Kidney (tissue), 14 donors: ENCODE measurements around the gene OR2T34. TPM values are rescaled to one million over a fixed set of nuclear protein-coding genes. Genes with fewer than 3 reads are reported as not detected.

Source experiments
- DNase-seq, 5 donors: peaks; one replicate each; pipeline ENCODE4 v3.0.0-alpha.2; 2013 to 2020
- FAIRE-seq: peaks from 2 replicates; lab custom pipeline; 2012; peaks lifted over from hg19 to GRCh38; lab: Jason Lieb, UNC
- H3K27ac ChIP-seq, 2 donors: one replicate each; pipeline ENCODE4 v1.7.0; 2013; ENCODE audit warnings: low read depth in 2 of 2, low read length in 2 of 2, inconsistent platforms in 1 of 2
- H3K27me3 ChIP-seq: one replicate; pipeline ENCODE4 v1.7.1; 2013; ENCODE audit warnings: low read length, inconsistent platforms; ENCODE audit not compliant: control insufficient read depth, insufficient read depth
- H3K36me3 ChIP-seq, 3 donors: one replicate each; pipeline versions ENCODE4 v1.7.0 to v1.7.1; 2013; ENCODE audit warnings: low read length in 3 of 3, control low read depth in 1 of 3, inconsistent platforms in 1 of 3; ENCODE audit not compliant: insufficient read depth in 3 of 3, control insufficient read depth in 2 of 3
- H3K4me1 ChIP-seq, 3 donors: one replicate each; pipeline versions ENCODE4 v1.7.0 to v1.7.1; 2013; ENCODE audit warnings: low read length in 3 of 3, inconsistent platforms in 1 of 3, low read depth in 1 of 3; ENCODE audit not compliant: control insufficient read depth in 2 of 3, insufficient read depth in 2 of 3
- H3K4me3 ChIP-seq, 3 donors: one replicate each; pipeline versions ENCODE4 v1.7.0 to v1.8.1; 2013; ENCODE audit warnings: low read length in 3 of 3, control low read depth in 1 of 3, inconsistent platforms in 1 of 3
- H3K9ac ChIP-seq, 3 donors: one replicate each; pipeline versions ENCODE4 v1.7.0 to v1.7.1; 2013; ENCODE audit warnings: low read length in 3 of 3, control low read depth in 1 of 3, inconsistent platforms in 1 of 3
- H3K9me3 ChIP-seq, 3 donors: one replicate each; pipeline versions ENCODE4 v1.7.0 to v1.7.1; 2013; ENCODE audit warnings: low read length in 3 of 3, control low read depth in 1 of 3, inconsistent platforms in 1 of 3; ENCODE audit not compliant: control insufficient read depth in 2 of 3, insufficient read depth in 1 of 3
- intact Hi-C: fragments of 100-400 bp; cut with DNase I; formaldehyde crosslinking; loops from one replicate; pipeline ENCODE4 v1.11.1; 2022
- polyA plus RNA-seq: library from polyadenylated mRNA; stranded (reverse); fragments of 350-450 nt; fragmentation: Illumina TruSeq; extraction: RNeasy Lipid Tissue Mini Kit (QIAGEN cat#74804); gene quantifications from one replicate; pipeline ENCODE4 v1.2.3, GENCODE V29; 2014; ENCODE audit warnings: low read depth, low replicate concordance; ENCODE audit not compliant: insufficient read depth
- total RNA-seq: library from RNA; stranded (reverse); fragmentation: NEBNext Ultra II Directional; extraction: Animal tissue kit (Norgen Biotek cat#: 25700); gene quantifications from one replicate; pipeline ENCODE4 v1.2.1, GENCODE V29; 2021
- TF ChIP-seq, protein P1 (sequence below): IDR thresholded peaks from 3 replicates; pipeline ENCODE4 v1.5.1; 2012; ENCODE audit warnings: mild to moderate bottlenecking, moderate library complexity, borderline replicate concordance; ENCODE audit not compliant: insufficient read depth; ENCODE audit errors: extremely low read depth
- donor health status: control.
- donor health status: control.
- donor health status: control.
- donor health status: control.
- donor health status: control.
- donor health status: DM: yes; HTN: yes; CAD: no.
- donor health status: Normal renal cell carcinoma (clear cell type).

Gene OR2T34
- total and polyA plus RNA-seq, 2 donors from 2014 or later = not detected

DNA sequence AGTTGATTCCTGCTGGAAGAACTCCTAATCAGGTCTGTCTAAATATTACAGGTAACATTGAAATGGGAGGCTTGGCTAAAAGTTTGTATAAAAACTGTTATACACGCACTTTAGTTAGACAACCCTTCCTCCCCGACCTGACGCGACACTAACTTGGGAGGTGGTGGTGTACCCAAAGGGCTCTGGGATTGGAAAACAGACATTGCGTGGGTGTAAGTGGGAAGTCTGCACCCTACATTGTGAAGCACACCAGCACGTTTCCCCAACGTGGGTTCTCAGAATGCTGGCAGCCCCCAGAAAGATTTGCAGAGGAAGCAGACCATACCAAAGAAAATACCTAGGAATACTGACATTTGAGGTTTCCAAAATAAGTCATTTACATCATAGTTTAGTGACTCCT, 43.6 kb upstream of the OR2T34 start:
- TF ChIP-seq, protein P1, sequence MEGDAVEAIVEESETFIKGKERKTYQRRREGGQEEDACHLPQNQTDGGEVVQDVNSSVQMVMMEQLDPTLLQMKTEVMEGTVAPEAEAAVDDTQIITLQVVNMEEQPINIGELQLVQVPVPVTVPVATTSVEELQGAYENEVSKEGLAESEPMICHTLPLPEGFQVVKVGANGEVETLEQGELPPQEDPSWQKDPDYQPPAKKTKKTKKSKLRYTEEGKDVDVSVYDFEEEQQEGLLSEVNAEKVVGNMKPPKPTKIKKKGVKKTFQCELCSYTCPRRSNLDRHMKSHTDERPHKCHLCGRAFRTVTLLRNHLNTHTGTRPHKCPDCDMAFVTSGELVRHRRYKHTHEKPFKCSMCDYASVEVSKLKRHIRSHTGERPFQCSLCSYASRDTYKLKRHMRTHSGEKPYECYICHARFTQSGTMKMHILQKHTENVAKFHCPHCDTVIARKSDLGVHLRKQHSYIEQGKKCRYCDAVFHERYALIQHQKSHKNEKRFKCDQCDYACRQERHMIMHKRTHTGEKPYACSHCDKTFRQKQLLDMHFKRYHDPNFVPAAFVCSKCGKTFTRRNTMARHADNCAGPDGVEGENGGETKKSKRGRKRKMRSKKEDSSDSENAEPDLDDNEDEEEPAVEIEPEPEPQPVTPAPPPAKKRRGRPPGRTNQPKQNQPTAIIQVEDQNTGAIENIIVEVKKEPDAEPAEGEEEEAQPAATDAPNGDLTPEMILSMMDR = no peak

DNA sequence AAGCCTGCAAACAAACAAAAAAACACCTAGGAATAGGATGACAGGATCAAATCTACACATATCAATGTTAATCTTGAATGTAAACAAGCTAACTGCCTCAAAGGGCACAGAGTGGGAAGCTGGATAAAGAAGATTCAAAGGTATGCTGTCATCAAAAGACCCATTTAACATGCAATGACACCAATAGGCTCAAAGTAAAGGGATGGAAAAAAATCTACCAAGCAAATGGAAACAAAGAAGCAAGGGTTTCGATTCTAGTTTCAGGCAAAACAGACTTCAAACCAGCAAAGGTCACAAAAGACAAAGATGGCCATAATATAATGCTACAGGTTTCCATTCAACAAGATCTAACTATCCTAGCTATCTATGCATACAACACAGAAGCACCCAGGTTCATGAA, 39.2 kb upstream of the OR2T34 start:
- H3K9me3 ChIP-seq = no peaks in the 10 kb centered on the region
- no peaks in the 10 kb centered on the region for H3K4me1 ChIP-seq
- H3K36me3 ChIP-seq = no peaks in the 10 kb centered on the region
- TF ChIP-seq, protein P1 = no peak
- H3K27me3 ChIP-seq = no peaks in the 10 kb centered on the region
- no peak overlapping the region for H3K9ac ChIP-seq
- no peak overlapping the region for H3K4me3 ChIP-seq
- DNase-seq (no peak), FAIRE-seq (no peak)
- H3K27ac ChIP-seq = no peak overlapping the region
- intact Hi-C loops = no loop called here

More for the DNA sequence above, 43.6 kb upstream of the OR2T34 start:
- no peaks in the 10 kb centered on the region for H3K4me1 ChIP-seq
- no peak overlapping the region for H3K27ac ChIP-seq
- no peak overlapping the region for H3K9ac ChIP-seq
- no peak for DNase-seq
- no peak for FAIRE-seq
- H3K4me3 ChIP-seq = no peak overlapping the region
- H3K27me3 ChIP-seq = no peaks in the 10 kb centered on the region
- H3K36me3 ChIP-seq = no peaks in the 10 kb centered on the region
- intact Hi-C loops = no loop called here
- no peaks in the 10 kb centered on the region for H3K9me3 ChIP-seq

DNA sequence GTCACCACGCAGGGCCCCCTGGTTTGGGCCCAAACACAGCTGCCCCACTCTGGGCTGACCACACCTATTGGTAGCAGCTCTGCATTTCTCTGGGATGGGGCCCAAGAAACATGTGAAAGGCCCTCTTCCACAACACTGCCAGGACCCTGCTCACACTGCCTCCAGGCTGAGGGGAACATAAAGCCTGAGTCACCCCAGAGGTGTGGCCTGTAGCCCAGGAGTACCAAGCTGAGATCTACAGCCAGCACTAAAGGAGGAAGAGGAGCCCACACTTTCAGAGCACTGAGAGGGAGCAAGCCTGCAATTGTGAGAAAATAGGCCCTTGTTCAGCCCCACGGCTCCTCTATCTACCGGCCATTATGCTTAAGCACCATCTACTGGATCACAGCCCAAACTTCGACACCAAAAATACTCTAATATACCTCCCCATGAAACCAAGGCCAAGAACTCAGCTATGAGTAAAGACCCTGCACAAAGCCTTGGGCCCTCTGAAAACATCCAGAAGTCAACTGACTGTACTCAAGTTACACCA, 37.4 kb upstream of the OR2T34 start:
- H3K9ac ChIP-seq = no peak overlapping the region
- H3K9me3 ChIP-seq = no peaks in the 10 kb centered on the region
- H3K4me3 ChIP-seq = no peak overlapping the region
- intact Hi-C loops = no loop called here
- H3K4me1 ChIP-seq = no peaks in the 10 kb centered on the region
- TF ChIP-seq, protein P1 = no peak
- H3K36me3 ChIP-seq = no peaks in the 10 kb centered on the region
- DNase-seq (no peak), FAIRE-seq (no peak)
- H3K27me3 ChIP-seq = no peaks in the 10 kb centered on the region
- H3K27ac ChIP-seq = no peak overlapping the region

DNA sequence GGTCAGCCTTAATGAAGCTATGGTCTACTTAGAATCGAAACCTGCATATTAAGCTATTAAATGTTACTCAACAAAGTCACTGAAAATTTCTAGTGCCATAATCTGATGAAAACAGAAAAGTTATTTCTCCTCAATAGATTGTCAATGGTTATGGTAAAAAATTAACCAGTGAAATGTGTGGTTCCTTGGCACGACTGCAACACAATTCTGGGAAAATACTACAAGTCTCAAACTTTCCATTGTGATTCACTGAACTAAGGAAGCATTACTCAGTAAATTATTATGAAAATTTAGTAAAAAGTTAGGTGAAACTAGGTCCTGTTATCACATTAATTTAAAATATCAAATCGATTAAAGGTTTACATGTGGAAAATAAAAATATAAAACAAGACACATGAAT, 35.7 kb upstream of the OR2T34 start:
- no peak overlapping the region for H3K4me3 ChIP-seq
- H3K27me3 ChIP-seq = no peaks in the 10 kb centered on the region
- TF ChIP-seq, protein P1 = no peak
- DNase-seq (no peak), FAIRE-seq (no peak)
- H3K9ac ChIP-seq = no peak overlapping the region
- no peaks in the 10 kb centered on the region for H3K36me3 ChIP-seq
- no peaks in the 10 kb centered on the region for H3K9me3 ChIP-seq
- no peak overlapping the region for H3K27ac ChIP-seq
- H3K4me1 ChIP-seq = peaks cover 0 to 5% (median 0%) of the 10 kb centered on the region in 3 donors
- intact Hi-C loops = no loop called here
